Skeletal muscle cell (primary cell): ENCODE measurements around the gene SHROOM3.
"Not testable (repeated sequence)": the region's sequence is repeated elsewhere in the genome, so short reads cannot be mapped to it uniquely, and the experiment has no call there.

Experiments
- DNase-seq: peaks from one replicate; pipeline ENCODE4 v3.0.0-alpha.2; 2010; ENCODE audit warnings: low read depth
- H3K4me3 ChIP-seq: 2 replicates; pipeline ENCODE4 v1.5.1; 2011; ENCODE audit warnings: low read depth, mild to moderate bottlenecking, control low read depth, low read length, moderate library complexity

Gene SHROOM3

DNA sequence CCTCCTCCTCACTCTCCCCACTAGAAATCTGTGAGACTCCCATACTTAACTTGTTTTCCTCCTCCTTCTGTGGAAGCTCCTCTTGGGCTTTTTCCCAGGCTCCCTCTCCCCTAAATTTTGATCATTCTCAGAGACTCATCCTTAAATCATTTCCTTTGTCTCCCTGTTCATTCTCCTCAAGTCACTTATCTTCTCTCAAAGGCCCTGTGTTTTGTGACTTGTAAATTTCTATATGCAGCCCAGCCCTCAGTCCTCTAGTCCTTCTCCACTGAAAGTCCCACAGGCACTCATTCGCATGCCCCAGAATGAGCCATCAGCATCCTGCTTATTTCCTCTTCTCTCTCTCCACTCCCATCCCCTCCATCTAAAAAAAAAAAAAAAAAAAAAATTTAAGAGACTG is 291.1 kb downstream of the SHROOM3 start:
- no peak for DNase-seq
- H3K4me3 ChIP-seq, result no peak overlapping the region

DNA sequence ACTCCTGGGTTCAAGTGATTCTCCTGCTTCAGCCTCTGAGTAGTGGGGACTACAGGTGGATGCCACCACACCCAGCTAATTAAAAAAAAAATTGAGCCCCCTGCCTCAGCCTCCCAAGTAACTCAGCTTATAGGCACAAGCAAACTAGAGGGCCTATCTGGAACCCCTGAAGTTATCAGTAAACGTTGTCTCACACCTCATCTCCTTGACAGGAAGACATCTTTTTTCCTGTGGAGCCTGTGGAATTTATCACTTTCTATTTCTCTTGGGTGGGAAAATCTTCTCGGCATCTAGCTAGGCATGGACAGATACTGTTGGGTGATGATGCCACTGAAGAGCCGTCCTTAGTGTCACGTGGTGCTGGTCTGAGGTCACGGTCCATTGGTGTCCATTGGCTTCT is 291.6 kb downstream of the SHROOM3 start:
- no peak overlapping the region for H3K4me3 ChIP-seq
- DNase-seq, result no peak

DNA sequence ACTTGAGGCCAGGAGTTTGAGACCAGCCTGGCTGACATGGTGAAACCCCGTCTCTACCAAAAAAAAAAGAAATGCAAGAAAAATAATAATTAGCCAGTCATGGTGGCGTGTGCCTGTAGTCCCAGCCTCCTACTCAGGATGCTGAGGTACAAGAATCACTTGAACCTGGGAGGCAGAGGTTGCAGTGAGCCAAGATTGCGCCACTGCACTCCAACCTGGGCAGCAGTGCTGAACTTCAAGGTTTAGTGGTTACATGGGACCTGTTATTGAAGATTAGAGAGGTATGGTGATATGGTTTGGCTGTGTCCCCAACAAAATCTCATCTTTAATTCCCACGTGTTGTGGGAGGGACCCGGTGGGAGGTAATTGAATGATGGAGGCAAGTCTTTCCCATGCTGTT is 292.9 kb downstream of the SHROOM3 start:
- not testable (repeated sequence) for DNase-seq

DNA sequence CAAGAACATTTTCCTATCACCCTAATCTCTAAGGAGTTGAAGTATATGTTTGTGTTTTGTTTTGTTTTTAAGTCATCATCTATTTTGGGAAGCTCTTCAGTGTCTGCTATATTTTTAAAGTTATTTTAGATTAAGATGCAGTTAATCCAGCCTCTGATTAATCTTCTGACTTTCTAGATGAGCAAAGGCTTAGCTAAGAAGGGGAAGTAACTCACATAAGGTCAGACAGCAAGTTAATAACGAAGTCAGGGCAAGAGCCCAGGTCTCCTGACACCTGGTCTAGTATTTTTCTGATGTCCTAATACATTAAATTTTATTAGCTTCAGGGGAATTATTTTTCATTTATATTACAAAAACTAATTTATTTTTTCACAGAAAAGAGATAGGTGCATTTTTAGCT is 294.4 kb downstream of the SHROOM3 start:
- DNase-seq, result no peak
- no peak overlapping the region for H3K4me3 ChIP-seq

More for the DNA sequence above, 292.9 kb downstream of the SHROOM3 start:
- not testable (repeated sequence) for H3K4me3 ChIP-seq

DNA sequence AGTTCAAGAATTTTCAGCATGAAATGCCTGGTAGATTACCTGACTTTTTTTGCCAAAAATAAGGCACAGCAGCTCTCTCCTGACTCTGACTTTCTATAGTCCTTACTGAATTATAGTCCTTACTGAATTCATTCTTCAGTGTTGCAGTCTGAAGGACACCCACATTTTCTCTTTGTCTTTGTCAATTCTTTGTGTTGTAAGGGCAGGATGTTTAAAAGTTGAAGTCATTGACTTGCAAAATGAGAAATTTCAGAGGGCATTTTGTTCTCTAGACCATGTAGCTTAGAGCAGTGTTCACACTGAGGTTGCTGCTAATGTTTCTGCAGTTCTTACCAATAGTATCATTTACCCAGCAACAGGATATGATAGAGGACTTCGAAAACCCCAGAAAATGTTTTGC is 295.0 kb downstream of the SHROOM3 start:
- no peak for DNase-seq
- no peak overlapping the region for H3K4me3 ChIP-seq

- no peak overlapping the region for H3K4me3 ChIP-seq
- no peak for DNase-seq
Observed at GRCh38 chr4:76732246-76732645, 297.2 kb downstream of the SHROOM3 start.

- H3K4me3 ChIP-seq, result no peak overlapping the region
- no peak for DNase-seq
Observed at GRCh38 chr4:76733068-76733771, 298.2 kb downstream of the SHROOM3 start.

- DNase-seq, result no peak
- no peak overlapping the region for H3K4me3 ChIP-seq
Observed at GRCh38 chr4:76736414-76736813, 301.4 kb downstream of the SHROOM3 start.

DNA sequence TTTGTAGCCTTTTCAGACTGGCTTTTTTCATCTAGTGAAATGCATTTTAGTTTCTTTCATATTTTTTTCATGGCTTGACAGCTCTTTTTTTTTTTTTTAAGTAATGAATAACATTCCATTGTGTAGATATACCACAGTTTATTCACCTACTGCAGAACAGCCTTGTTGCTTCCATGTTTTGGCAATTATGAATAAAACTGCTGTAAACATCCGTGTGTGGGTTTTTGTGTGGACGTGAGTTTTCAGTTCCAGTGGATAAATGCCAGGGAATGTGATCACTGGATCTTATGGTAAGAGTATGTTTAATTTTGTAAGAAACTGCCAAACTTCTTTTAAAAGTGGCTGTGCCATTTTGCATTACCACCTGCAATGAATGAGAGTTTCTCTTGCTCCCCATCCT is 302.2 kb downstream of the SHROOM3 start:
- H3K4me3 ChIP-seq, result no peak overlapping the region
- no peak for DNase-seq

DNA sequence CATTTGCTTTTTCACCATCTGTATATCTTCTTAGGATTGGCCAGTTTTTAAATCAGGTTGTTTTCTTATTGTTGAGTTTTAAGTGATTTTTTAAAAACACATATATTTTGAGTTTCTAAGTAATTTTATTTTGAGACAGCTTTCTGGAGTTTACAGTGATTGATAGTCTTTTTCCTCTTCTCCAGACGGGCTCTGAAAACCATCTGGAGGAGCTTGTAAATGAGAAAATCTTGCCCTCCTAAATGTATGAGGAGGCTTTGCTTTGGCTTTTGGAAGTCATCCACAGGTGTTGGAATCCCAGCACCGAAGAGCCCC is 302.7 kb downstream of the SHROOM3 start:
- no peak overlapping the region for H3K4me3 ChIP-seq
- no peak for DNase-seq

GRCh38 chr4:76738086-76738931 is 303.3 kb downstream of the SHROOM3 start:
- H3K4me3 ChIP-seq, result no peak overlapping the region
- peak; percentile 78 for DNase-seq

DNA sequence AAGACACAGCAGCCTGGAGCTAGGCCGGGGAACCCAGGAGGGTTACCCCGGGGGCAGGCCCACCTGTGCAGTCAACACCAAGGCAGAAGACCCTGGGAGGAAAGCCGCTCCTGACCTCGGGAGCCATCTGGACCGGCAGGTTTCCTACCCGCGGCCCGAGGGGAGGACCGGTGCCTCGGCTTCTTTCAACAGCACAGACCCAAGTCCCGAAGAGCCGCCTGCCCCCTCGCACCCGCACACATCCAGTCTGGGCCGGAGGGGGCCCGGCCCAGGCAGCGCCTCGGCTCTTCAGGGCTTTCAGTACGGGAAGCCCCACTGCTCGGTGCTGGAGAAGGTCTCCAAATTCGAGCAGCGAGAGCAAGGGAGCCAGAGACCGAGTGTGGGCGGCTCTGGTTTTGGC is 305.2 kb downstream of the SHROOM3 start:
- DNase-seq, result no peak
- H3K4me3 ChIP-seq, result no peak overlapping the region

DNA sequence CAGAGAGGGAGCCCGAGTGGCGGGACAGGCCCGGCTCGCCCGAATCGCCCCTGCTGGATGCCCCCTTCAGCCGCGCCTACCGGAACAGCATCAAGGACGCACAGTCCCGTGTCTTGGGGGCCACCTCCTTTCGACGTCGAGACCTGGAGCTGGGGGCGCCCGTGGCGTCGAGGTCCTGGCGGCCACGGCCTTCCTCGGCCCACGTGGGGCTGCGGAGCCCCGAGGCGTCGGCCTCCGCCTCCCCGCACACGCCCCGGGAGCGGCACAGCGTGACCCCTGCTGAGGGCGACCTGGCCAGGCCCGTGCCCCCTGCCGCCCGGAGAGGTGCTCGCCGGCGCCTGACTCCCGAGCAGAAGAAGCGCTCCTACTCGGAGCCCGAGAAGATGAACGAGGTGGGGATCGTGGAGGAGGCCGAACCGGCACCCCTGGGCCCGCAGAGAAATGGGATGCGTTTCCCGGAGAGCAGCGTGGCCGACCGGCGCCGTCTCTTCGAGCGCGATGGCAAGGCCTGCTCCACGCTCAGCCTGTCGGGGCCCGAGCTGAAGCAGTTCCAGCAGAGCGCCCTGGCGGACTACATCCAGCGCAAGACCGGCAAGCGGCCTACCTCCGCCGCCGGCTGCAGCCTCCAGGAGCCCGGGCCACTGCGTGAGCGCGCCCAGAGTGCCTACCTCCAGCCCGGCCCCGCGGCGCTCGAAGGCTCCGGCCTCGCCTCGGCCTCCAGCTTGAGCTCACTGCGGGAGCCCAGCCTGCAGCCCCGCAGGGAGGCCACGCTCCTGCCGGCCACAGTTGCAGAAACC is 306.0 kb downstream of the SHROOM3 start:
- no peak overlapping the region for H3K4me3 ChIP-seq

DNA sequence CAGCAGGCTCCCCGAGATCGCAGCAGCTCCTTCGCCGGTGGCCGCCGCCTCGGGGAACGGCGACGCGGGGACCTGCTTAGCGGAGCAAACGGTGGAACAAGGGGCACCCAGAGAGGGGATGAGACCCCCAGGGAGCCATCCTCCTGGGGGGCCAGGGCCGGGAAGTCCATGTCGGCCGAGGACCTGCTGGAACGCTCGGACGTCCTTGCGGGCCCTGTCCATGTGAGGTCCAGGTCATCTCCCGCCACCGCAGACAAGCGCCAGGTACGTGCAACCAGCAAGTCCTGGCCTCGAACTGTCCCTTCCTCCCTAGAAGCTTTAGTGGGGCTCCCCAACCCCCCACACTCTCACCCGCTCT is 306.6 kb downstream of the SHROOM3 start:
- no peak overlapping the region for H3K4me3 ChIP-seq
- no peak for DNase-seq

More for the DNA sequence above, 306.0 kb downstream of the SHROOM3 start:
- no peak for DNase-seq

DNA sequence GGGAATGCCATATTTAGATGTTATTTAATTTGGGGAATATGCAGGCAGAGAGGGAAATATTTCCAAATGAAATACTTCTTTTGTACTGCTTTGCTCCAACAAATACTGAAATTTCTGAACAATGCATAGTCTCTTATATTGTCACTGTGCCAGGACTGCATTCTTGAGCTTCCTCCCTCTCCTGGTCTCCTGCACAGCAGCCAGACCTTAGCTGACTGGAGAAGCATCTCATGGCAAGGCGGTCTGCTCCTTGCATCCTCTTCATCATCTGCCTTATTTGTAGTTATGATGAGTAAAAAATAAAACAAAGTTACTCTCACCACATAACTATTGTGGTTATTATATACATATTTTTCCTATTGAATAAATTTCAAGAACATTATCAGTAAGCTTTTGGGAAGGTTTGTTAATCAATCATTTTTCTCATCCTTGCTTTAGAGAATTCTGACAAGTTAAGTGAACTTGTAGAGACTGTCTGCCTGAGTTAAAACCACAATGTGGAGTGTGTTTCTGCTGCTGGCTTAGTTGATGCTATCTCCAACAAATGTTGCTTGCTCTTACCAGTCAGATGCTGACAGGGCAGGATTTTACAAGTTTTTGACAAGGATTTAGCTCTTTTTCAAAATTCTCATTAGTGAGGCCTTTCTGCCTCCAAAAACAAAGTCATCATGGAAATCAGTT is 309.4 kb downstream of the SHROOM3 start:
- no peak overlapping the region for H3K4me3 ChIP-seq
- DNase-seq, result no peak

- H3K4me3 ChIP-seq, result no peak overlapping the region
- DNase-seq, result peak; percentile 79
Observed at GRCh38 chr4:76745240-76745639, 310.2 kb downstream of the SHROOM3 start.

DNA sequence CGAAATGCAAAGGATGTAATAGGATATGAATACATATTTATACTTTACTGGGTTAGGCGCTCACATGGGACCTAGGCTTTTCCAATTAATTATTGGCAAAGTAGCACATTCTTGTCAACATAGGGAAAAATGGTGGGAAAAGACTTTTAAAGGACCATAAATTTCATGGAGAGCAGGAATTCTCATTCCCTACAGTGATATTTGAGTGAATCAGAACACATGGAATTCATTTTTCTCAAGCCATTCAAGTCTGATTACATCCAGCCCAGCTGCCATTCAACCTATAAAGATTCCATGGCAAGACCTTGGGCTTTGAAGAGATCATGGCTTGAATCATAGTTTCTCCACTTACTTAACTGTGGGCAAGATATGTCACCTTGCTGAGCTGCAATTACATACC is 312.5 kb downstream of the SHROOM3 start:
- no peak overlapping the region for H3K4me3 ChIP-seq

GRCh38 chr4:76748649-76749048 is 313.6 kb downstream of the SHROOM3 start:
- no peak overlapping the region for H3K4me3 ChIP-seq
- DNase-seq, result no peak

More for the DNA sequence above, 312.5 kb downstream of the SHROOM3 start:
- no peak for DNase-seq

DNA sequence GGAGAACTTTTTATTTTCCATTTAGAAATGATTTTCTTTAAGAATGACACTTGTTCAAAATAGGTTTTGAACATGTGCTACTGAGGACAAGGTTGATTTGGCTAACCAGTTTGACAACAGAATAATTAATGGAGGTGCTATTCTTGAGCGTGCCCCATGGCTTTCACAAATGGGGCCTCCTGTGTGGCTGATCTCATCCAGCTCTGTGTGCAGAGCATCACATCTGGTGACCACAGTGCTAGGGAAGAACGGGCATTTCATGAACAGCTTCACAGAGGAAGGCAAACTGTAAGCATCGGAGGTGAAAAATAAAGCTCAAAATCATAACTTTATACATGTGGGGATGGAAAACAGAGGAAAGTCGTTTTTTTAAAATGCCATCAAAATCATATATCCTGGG is 314.3 kb downstream of the SHROOM3 start:
- no peak for DNase-seq
- H3K4me3 ChIP-seq, result no peak overlapping the region

GRCh38 chr4:76750716-76751115 is 315.7 kb downstream of the SHROOM3 start:
- DNase-seq, result no peak
- H3K4me3 ChIP-seq, result no peak overlapping the region
